Right cardiac atrium (tissue), 5 donors: ENCODE data around the gene SRP68. TPM values are rescaled to one million over a fixed set of nuclear protein-coding genes. Genes with fewer than 3 reads are reported as not detected.
A peak's percentile ranks its signal among the peaks of the same experiment; 100 is the strongest.

Experiments used
- ATAC-seq, 2 donors: fragments of 200-7000 bp; cut with Tn5 transposase; one replicate each; pipeline versions ENCODE4 v1.8.0 to v1.9.1; 2020; ENCODE audit warnings: moderate library complexity in 2 of 2, mild to moderate bottlenecking in 1 of 2
- DNase-seq, 3 donors: peaks; one replicate each; pipeline ENCODE4 v3.0.0-alpha.2; 2020
- H3K27ac ChIP-seq: one replicate; pipeline ENCODE4 v1.5.1; 2013; ENCODE audit warnings: mild to moderate bottlenecking, low read length, control low read depth, moderate library complexity
- H3K27me3 ChIP-seq: one replicate; pipeline ENCODE4 v1.6.1; 2013; ENCODE audit not compliant: control insufficient read depth, insufficient read depth
- H3K4me1 ChIP-seq: one replicate; pipeline ENCODE4 v1.6.1; 2013; ENCODE audit warnings: low read length; ENCODE audit not compliant: control insufficient read depth, insufficient read depth
- H3K4me3 ChIP-seq: one replicate; pipeline ENCODE4 v1.5.1; 2013; ENCODE audit warnings: low read length, control low read depth
- H3K9me3 ChIP-seq: one replicate; pipeline ENCODE4 v1.6.1; 2013; ENCODE audit warnings: low read length; ENCODE audit not compliant: control insufficient read depth
- WGBS: extraction: QIAGEN DNeasy Blood & Tissue Kit; methylation state at CpG from one replicate; pipeline ENCODE4 v1.1.7; 2013; 5-methylcytosine and 5-hydroxymethylcytosine counted together
- intact Hi-C, 4 donors: fragments of 100-400 bp; cut with DNase I; formaldehyde crosslinking; loops; one replicate each; pipeline versions ENCODE4 v1.11.0 to v1.14.0; 2022 to 2023
- long read RNA-seq, 4 donors: library from polyadenylated mRNA; unstranded; transcript quantifications; one replicate each; pipeline ENCODE4 v2.0.0, GENCODE V29; 2020 to 2021
- polyA plus RNA-seq: library from polyadenylated mRNA; stranded (reverse); fragments of 200-250 nt; gene quantifications from one replicate; pipeline ENCODE4 v1.2.3, GENCODE V29; 2013
- total RNA-seq, 4 donors: library from RNA; stranded (reverse); fragmentation: NEBNext Ultra II Directional; extraction: Animal tissue kit (Norgen Biotek cat#: 25700); gene quantifications; one replicate each; pipeline ENCODE4 v1.2.1, GENCODE V29; 2021
- donor health status: healthy with polysubstance abuse.
- donor health status: DM: no; HTN: yes; CAD: no.
- donor health status: DM: no; HTN: no; CAD: no.
- donor health status: DM: no; HTN: yes; CAD: no; lungs with severe emphysema.
- donor health status: DM: yes; HTN: yes; CAD: no.

Gene SRP68
- total RNA-seq: 10 to 100 TPM; 59.9 to 63.5 (median 61.5) TPM
- polyA plus RNA-seq: 34.6 TPM
- long read RNA-seq, donor 1, transcript SRP68-201 (16 exons, 2,649 nt): major isoform, 175 of 192 reads
- long read RNA-seq, donor 1, partial matches to known transcripts: 13 of 192 reads
- long read RNA-seq, donor 1, other reads (novel, unspliced or antisense): 3 of 192 reads
- long read RNA-seq, donor 2, transcript SRP68-201 (16 exons, 2,649 nt): major isoform, 74 of 86 reads
- long read RNA-seq, donor 2, partial matches to known transcripts: 8 of 86 reads
- long read RNA-seq, donor 2, other reads (novel, unspliced or antisense): 4 of 86 reads
- long read RNA-seq, donor 3, transcript SRP68-201 (16 exons, 2,649 nt): major isoform, 215 of 277 reads
- long read RNA-seq, donor 3, transcript SRP68-211 (15 exons, 1,941 nt): minor isoform, 5 of 277 reads
- long read RNA-seq, donor 3, partial matches to known transcripts: 44 of 277 reads
- long read RNA-seq, donor 3, other reads (novel, unspliced or antisense): 12 of 277 reads
- long read RNA-seq, donor 4, transcript SRP68-201 (16 exons, 2,649 nt): major isoform, 72 of 78 reads
- long read RNA-seq, donor 4, partial matches to known transcripts: 4 of 78 reads
- long read RNA-seq, donor 4, other reads (novel, unspliced or antisense): 1 of 78 reads

GRCh38 chr17:76072148-76072858, at the start of gene SRP68:
SRP68 (minus strand) TSS chr17:76072517; CDS start chr17:76072491, 26 bp downstream.
- DNase-seq: peak; percentile 93 to 97 (median 97)
- Histone ChIP-seq H3K4me1 (no peaks in the 10 kb centered on the region), H3K4me3 (peak within 1 kb of the TSS; percentile 76), H3K27me3 (no peaks in the 10 kb centered on the region), H3K27ac (peak within 1 kb of the TSS; percentile 26), H3K9me3 (no peaks in the 10 kb centered on the region)
- peak; percentile 99 to 100 for ATAC-seq
- intact Hi-C loops: loop anchor here in 1 of 4 donors (2.0 kb wide), 1 partner anchor 18 kb away; no protein-coding TSS in a partner anchor
- WGBS: under 1% methylated on average over 57 of the region's 57 CpGs

- DNase-seq (peak in 2 of 3 donors; percentile 72 to 73), ATAC-seq (peak; percentile 41 to 49)
- Histone ChIP-seq H3K27ac (no peak overlapping the region), H3K4me3 (peak overlapping the region; percentile 33), H3K9me3 (no peaks in the 10 kb centered on the region), H3K27me3 (no peaks in the 10 kb centered on the region), H3K4me1 (no peaks in the 10 kb centered on the region)
- intact Hi-C loops: loop anchor here (1.0 to 10.0 kb wide), 6 partner anchors 53 to 170 kb away; no protein-coding TSS in a partner anchor
- 26% methylated on average over 42 of the region's 42 CpGs for WGBS
These were observed 49.7 kb upstream of the SRP68 start for GRCh38 chr17:76121932-76122430.

GRCh38 chr17:76120658-76121008, 48.3 kb upstream of the SRP68 start:
- ATAC-seq: no peak
- WGBS: 87% methylated on average over 5 of the region's 5 CpGs
- no peak for DNase-seq
- intact Hi-C loops: loop anchor here (1.0 to 10.0 kb wide), 5 partner anchors 54 to 172 kb away; no protein-coding TSS in a partner anchor
- Histone ChIP-seq H3K27ac (no peak overlapping the region), H3K4me1 (no peaks in the 10 kb centered on the region), H3K4me3 (no peak overlapping the region), H3K27me3 (no peaks in the 10 kb centered on the region), H3K9me3 (no peaks in the 10 kb centered on the region)

- Histone ChIP-seq H3K4me1 (no peaks in the 10 kb centered on the region), H3K4me3 (no peak overlapping the region), H3K27me3 (no peaks in the 10 kb centered on the region), H3K27ac (no peak overlapping the region), H3K9me3 (no peaks in the 10 kb centered on the region)
- ATAC-seq: no peak
- no peak for DNase-seq
- intact Hi-C loops: loop anchor here (5.0 to 10.0 kb wide), 4 partner anchors 55 to 173 kb away; no protein-coding TSS in a partner anchor
- 80% methylated on average over 19 of the region's 19 CpGs for WGBS
These were observed 47.4 kb upstream of the SRP68 start for GRCh38 chr17:76119409-76120371.

GRCh38 chr17:76115138-76115754, 42.9 kb upstream of the SRP68 start:
- no peaks in the 10 kb centered on the region for H3K4me1 ChIP-seq
- DNase-seq (no peak), ATAC-seq (no peak)
- no peak overlapping the region for H3K27ac ChIP-seq
- no peaks in the 10 kb centered on the region for H3K9me3 ChIP-seq
- H3K27me3 ChIP-seq: no peaks in the 10 kb centered on the region
- intact Hi-C loops: no loop called here
- H3K4me3 ChIP-seq: no peak overlapping the region
- WGBS: 91% methylated on average over 7 of the region's 7 CpGs

- Histone ChIP-seq H3K27me3 (no peaks in the 10 kb centered on the region), H3K4me3 (no peak overlapping the region), H3K4me1 (no peaks in the 10 kb centered on the region), H3K27ac (no peak overlapping the region), H3K9me3 (no peaks in the 10 kb centered on the region)
- intact Hi-C loops: no loop called here
- ATAC-seq: no peak
- 87% methylated on average over 2 of the region's 2 CpGs for WGBS
- no peak for DNase-seq
These were observed 39.6 kb upstream of the SRP68 start for GRCh38 chr17:76111956-76112355.

GRCh38 chr17:76107509-76107908, 35.2 kb upstream of the SRP68 start:
- no peak for ATAC-seq
- WGBS: 81% methylated on average over 6 of the region's 6 CpGs
- Histone ChIP-seq H3K27ac (no peak overlapping the region), H3K4me1 (no peaks in the 10 kb centered on the region), H3K27me3 (no peaks in the 10 kb centered on the region), H3K4me3 (no peak overlapping the region), H3K9me3 (no peaks in the 10 kb centered on the region)
- DNase-seq: no peak
- intact Hi-C loops: no loop called here

- no peak overlapping the region for H3K27ac ChIP-seq
- intact Hi-C loops: no loop called here
- no peak for DNase-seq
These were observed 34.4 kb upstream of the SRP68 start for GRCh38 chr17:76106703-76107102.

GRCh38 chr17:76104896-76105231, 32.5 kb upstream of the SRP68 start:
- Histone ChIP-seq H3K27me3 (no peaks in the 10 kb centered on the region), H3K4me3 (no peak overlapping the region), H3K9me3 (no peaks in the 10 kb centered on the region), H3K27ac (no peak overlapping the region), H3K4me1 (no peaks in the 10 kb centered on the region)
- 85% methylated on average over 5 of the region's 5 CpGs for WGBS
- no peak for DNase-seq
- no peak for ATAC-seq
- intact Hi-C loops: no loop called here

More at GRCh38 chr17:76106703-76107102, 34.4 kb upstream of the SRP68 start:
- no peak for ATAC-seq
- Histone ChIP-seq H3K9me3 (no peaks in the 10 kb centered on the region), H3K4me1 (no peaks in the 10 kb centered on the region), H3K4me3 (no peak overlapping the region), H3K27me3 (no peaks in the 10 kb centered on the region)
- 74% methylated on average over 3 of the region's 3 CpGs for WGBS
